Skeletal muscle satellite cell (primary cell): ENCODE measurements around the gene PHTF1.

Experiments used
- H3K27me3 ChIP-seq: 2 replicates; pipeline ENCODE4 v1.7.0; 2013; ENCODE audit warnings: low read length; ENCODE audit not compliant: control insufficient read depth, insufficient read depth
- H3K36me3 ChIP-seq: 2 replicates; pipeline ENCODE4 v1.7.0; 2013; ENCODE audit warnings: mild to moderate bottlenecking, control low read depth, low read length; ENCODE audit not compliant: insufficient read depth
- H3K4me1 ChIP-seq: 2 replicates; pipeline ENCODE4 v1.7.0; 2013; ENCODE audit warnings: low read length; ENCODE audit not compliant: control insufficient read depth, insufficient read depth
- H3K4me2 ChIP-seq: 2 replicates; pipeline ENCODE4 v1.7.0; 2013; ENCODE audit warnings: mild to moderate bottlenecking, low read length
- H3K4me3 ChIP-seq: 2 replicates; pipeline ENCODE4 v1.7.0; 2013; ENCODE audit warnings: low read length
- H3K9ac ChIP-seq: 2 replicates; pipeline ENCODE4 v1.7.0; 2013; ENCODE audit warnings: mild to moderate bottlenecking, low read depth, low read length, moderate library complexity
- H3K9me3 ChIP-seq: replicated peaks from 2 replicates; pipeline ENCODE4 v1.7.0; 2013; ENCODE audit warnings: mild to moderate bottlenecking, control low read depth, low read length

Gene PHTF1

GRCh38 chr1:113792471-113792870, 33.2 kb upstream of the PHTF1 start:
- Histone ChIP-seq H3K9me3 (no peaks in the 10 kb centered on the region), H3K4me3 (no peak overlapping the region), H3K4me1 (peaks cover 18% of the 10 kb centered on the region), H3K27me3 (no peaks in the 10 kb centered on the region), H3K9ac (no peak overlapping the region), H3K4me2 (no peak overlapping the region), H3K36me3 (peaks cover 13% of the 10 kb centered on the region)

- no peaks in the 10 kb centered on the region for H3K27me3 ChIP-seq
- no peaks in the 10 kb centered on the region for H3K36me3 ChIP-seq
- no peak overlapping the region for H3K4me3 ChIP-seq
- no peaks in the 10 kb centered on the region for H3K9me3 ChIP-seq
- no peak overlapping the region for H3K4me2 ChIP-seq
- H3K9ac ChIP-seq = no peak overlapping the region
- H3K4me1 ChIP-seq = peaks cover 27% of the 10 kb centered on the region
These were observed 29.5 kb upstream of the PHTF1 start for GRCh38 chr1:113788802-113789201.

GRCh38 chr1:113787663-113788062, 28.4 kb upstream of the PHTF1 start:
- H3K4me2 ChIP-seq = no peak overlapping the region
- no peak overlapping the region for H3K4me3 ChIP-seq
- H3K9me3 ChIP-seq = no peaks in the 10 kb centered on the region
- H3K27me3 ChIP-seq = no peaks in the 10 kb centered on the region
- no peak overlapping the region for H3K9ac ChIP-seq
- no peaks in the 10 kb centered on the region for H3K36me3 ChIP-seq
- H3K4me1 ChIP-seq = peaks cover 27% of the 10 kb centered on the region

GRCh38 chr1:113786069-113786468, 26.8 kb upstream of the PHTF1 start:
- H3K4me3 ChIP-seq = no peak overlapping the region
- H3K36me3 ChIP-seq = no peaks in the 10 kb centered on the region
- H3K27me3 ChIP-seq = no peaks in the 10 kb centered on the region
- H3K9ac ChIP-seq = no peak overlapping the region
- H3K4me1 ChIP-seq = peaks cover 30% of the 10 kb centered on the region
- H3K4me2 ChIP-seq = no peak overlapping the region
- H3K9me3 ChIP-seq = no peaks in the 10 kb centered on the region

GRCh38 chr1:113784104-113784779, 25.0 kb upstream of the PHTF1 start:
- no peaks in the 10 kb centered on the region for H3K27me3 ChIP-seq
- no peak overlapping the region for H3K4me3 ChIP-seq
- no peak overlapping the region for H3K4me2 ChIP-seq
- H3K36me3 ChIP-seq = no peaks in the 10 kb centered on the region
- no peaks in the 10 kb centered on the region for H3K9me3 ChIP-seq
- peaks cover 30% of the 10 kb centered on the region for H3K4me1 ChIP-seq
- no peak overlapping the region for H3K9ac ChIP-seq

- Histone ChIP-seq H3K27me3 (no peaks in the 10 kb centered on the region), H3K9me3 (no peaks in the 10 kb centered on the region), H3K36me3 (no peaks in the 10 kb centered on the region), H3K4me1 (peaks cover 30% of the 10 kb centered on the region), H3K9ac (no peak overlapping the region), H3K4me3 (no peak overlapping the region), H3K4me2 (peak overlapping the region; percentile 22)
These were observed 24.2 kb upstream of the PHTF1 start for GRCh38 chr1:113783254-113784103.

- no peaks in the 10 kb centered on the region for H3K27me3 ChIP-seq
- H3K4me2 ChIP-seq = peak overlapping the region; percentile 2
- H3K9me3 ChIP-seq = no peaks in the 10 kb centered on the region
- no peaks in the 10 kb centered on the region for H3K36me3 ChIP-seq
- no peak overlapping the region for H3K9ac ChIP-seq
- peaks cover 24% of the 10 kb centered on the region for H3K4me1 ChIP-seq
- no peak overlapping the region for H3K4me3 ChIP-seq
These were observed 23.1 kb upstream of the PHTF1 start for GRCh38 chr1:113782406-113782805.

- Histone ChIP-seq H3K9ac (no peak overlapping the region), H3K9me3 (no peaks in the 10 kb centered on the region), H3K4me1 (peaks cover 19% of the 10 kb centered on the region), H3K4me2 (no peak overlapping the region), H3K27me3 (no peaks in the 10 kb centered on the region), H3K4me3 (no peak overlapping the region), H3K36me3 (peaks cover 15% of the 10 kb centered on the region)
These were observed 21.3 kb upstream of the PHTF1 start for GRCh38 chr1:113780374-113781146.

- Histone ChIP-seq H3K4me1 (peaks cover 19% of the 10 kb centered on the region), H3K4me3 (no peak overlapping the region), H3K9me3 (no peaks in the 10 kb centered on the region), H3K36me3 (peaks cover 15% of the 10 kb centered on the region), H3K27me3 (no peaks in the 10 kb centered on the region), H3K4me2 (no peak overlapping the region), H3K9ac (no peak overlapping the region)
These were observed 20.3 kb upstream of the PHTF1 start for GRCh38 chr1:113779542-113779941.

GRCh38 chr1:113777561-113777960, 18.3 kb upstream of the PHTF1 start:
- Histone ChIP-seq H3K27me3 (no peaks in the 10 kb centered on the region), H3K9me3 (no peaks in the 10 kb centered on the region), H3K4me2 (no peak overlapping the region), H3K9ac (no peak overlapping the region), H3K36me3 (peaks cover 15% of the 10 kb centered on the region), H3K4me1 (peaks cover 6% of the 10 kb centered on the region), H3K4me3 (no peak overlapping the region)

GRCh38 chr1:113770031-113770430, 10.7 kb upstream of the PHTF1 start:
- Histone ChIP-seq H3K9me3 (no peaks in the 10 kb centered on the region), H3K4me1 (no peaks in the 10 kb centered on the region), H3K9ac (no peak overlapping the region), H3K36me3 (peaks cover 24% of the 10 kb centered on the region), H3K4me2 (no peak overlapping the region), H3K4me3 (no peak overlapping the region), H3K27me3 (no peaks in the 10 kb centered on the region)
